Stimulated activated CD4-positive, alpha-beta T cell treated with anti-CD3 and anti-CD28 coated beads, Interleukin-12 subunit alpha, Interleukin-12 subunit beta, amount 100 ng/mL, for 24 hours (primary cell): ENCODE data around the gene TMCO1.
"Not testable (repeated sequence)": the region's sequence is repeated elsewhere in the genome, so short reads cannot be mapped to it uniquely, and the experiment has no call there.

ENCODE experiments used
- DNase-seq, 2 experiments: peaks; one replicate each; pipeline ENCODE4 v3.0.0-alpha.2; 2020; ENCODE audit warnings: low read depth in 2 of 2

The TMCO1 gene

DNA sequence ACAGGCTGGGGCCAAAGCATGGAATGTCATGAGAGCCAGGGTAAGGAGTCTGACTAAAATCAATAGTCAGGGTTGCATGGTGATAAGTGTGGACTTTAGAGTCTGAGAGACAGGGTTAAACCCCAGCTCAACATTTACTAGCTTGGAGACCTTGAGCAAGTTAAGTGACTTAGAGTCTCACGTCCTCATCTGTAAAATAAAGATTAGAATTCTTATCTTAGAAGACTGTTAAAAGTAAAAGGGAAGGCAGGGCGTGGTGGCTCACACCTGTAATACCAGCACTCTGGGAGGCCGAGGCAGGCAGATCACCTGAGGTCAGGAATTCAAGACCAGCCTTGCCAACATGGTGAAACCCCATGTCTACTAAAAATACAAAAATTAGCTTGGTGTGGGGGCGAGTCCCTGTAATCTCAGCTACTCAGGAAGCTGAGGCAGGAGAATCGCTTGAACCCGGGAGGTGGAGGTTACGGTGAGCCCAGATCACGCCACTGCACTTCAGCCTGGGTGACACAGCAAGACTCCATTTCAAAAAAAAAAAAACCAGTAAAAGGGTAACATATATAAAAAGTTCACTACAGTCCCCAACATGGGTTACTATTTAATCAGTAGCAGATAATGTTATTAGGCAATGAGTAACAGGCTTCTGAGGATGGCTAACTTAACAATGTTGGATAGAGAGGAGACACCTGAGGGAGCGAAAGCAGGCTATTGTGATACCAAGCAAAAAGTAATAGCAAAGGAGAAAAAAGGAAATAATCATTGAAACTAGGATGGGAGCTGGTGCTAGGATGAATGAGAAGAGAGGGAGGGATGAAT, 20.8 kb downstream of the TMCO1 start:
- DNase-seq, result no peak

DNA sequence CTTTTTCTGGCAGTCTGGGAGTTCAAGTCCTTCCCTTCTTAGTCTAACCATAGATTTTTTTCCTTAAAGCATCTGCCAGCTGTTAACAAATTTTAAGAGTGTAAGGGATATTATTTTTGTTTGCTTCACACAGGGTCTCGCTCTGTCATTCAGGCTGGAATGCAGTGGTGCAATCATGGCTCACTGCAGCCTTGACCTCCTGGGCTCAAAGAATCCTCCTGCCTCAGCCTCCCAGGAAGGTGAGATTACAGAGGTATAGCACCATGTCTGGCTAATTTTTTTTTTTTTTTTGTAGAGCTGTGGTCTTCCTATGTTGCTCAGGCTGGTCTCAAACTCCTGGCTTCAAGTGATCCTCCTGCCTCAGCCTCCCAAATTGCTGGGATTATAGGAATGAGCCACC, 23.8 kb downstream of the TMCO1 start:
- DNase-seq, result not testable (repeated sequence)

- DNase-seq, result no peak
Measured at GRCh38 chr1:165742194-165742593, 26.5 kb downstream of the TMCO1 start.

DNA sequence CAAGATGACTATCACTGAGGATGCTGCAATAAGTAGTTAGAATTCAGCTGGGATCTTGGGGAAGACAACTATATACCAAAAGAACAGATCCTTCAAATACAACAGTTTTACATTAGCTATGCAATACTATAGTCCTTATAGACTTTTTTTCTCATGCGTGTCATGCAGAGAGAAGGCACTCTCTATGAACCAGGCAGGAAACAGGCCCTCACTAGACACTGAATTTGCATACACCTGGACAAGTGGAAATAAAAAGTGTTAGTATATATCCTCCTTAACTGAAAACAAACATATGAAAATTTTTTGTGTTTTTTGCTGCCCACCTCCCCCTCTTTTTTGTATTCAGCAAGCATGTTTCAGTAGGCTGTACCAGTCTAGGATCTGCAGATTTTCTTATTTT, 29.9 kb downstream of the TMCO1 start:
- DNase-seq, result no peak

GRCh38 chr1:165737196-165737595, 31.5 kb downstream of the TMCO1 start:
- no peak for DNase-seq

DNA sequence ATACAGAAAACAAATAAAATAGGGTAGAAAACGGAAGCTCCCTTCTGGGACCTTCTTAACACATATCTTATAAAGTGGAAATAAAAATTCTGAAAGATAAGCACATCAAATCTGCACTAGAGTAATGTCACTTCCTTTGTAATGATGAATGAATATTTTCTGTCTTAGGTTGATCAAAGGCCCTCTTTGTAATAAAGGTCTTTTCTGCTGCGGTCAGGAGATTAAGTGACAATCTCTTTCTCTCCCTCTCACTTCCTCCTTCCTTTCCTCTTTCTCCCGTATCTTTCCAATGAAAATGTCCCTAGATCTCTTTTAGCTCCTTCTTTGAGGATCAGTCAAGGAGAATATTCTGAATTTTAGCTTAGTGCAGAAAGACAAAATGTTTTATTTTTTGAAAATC, 33.8 kb downstream of the TMCO1 start:
- no peak for DNase-seq

DNA sequence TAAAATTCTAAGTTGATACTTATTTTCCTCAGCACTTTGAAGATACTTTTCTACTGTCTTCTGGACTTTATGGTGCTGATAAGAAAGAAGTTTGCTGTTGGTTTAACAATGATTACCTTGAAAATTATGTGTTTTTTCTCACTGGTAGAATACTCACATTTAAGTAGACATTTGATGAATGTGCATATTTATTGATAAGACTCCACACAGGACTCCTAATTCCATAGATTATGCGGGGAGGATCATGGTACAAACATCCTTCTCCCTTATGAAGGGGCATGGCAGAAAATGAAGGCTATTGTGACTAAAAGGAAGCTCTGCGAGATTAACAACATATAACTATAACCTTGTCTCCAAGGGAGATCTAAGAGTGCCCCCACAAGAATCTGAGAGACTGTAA, 41.8 kb downstream of the TMCO1 start:
- DNase-seq, result no peak

- DNase-seq, result no peak
Measured at GRCh38 chr1:165726169-165726568, 42.5 kb downstream of the TMCO1 start.

GRCh38 chr1:165717918-165718515, 50.7 kb downstream of the TMCO1 start:
- DNase-seq, result no peak

- not testable (repeated sequence) for DNase-seq
Measured at GRCh38 chr1:165716265-165717051, 52.2 kb downstream of the TMCO1 start.

GRCh38 chr1:165712764-165713163, 55.9 kb downstream of the TMCO1 start:
- no peak for DNase-seq

- no peak for DNase-seq
Measured at GRCh38 chr1:165707984-165708706, 60.5 kb downstream of the TMCO1 start.

GRCh38 chr1:165703648-165704047, 65.0 kb downstream of the TMCO1 start:
- DNase-seq, result no peak

GRCh38 chr1:165701922-165702321, 66.7 kb downstream of the TMCO1 start:
- DNase-seq, result not testable (repeated sequence)

DNA sequence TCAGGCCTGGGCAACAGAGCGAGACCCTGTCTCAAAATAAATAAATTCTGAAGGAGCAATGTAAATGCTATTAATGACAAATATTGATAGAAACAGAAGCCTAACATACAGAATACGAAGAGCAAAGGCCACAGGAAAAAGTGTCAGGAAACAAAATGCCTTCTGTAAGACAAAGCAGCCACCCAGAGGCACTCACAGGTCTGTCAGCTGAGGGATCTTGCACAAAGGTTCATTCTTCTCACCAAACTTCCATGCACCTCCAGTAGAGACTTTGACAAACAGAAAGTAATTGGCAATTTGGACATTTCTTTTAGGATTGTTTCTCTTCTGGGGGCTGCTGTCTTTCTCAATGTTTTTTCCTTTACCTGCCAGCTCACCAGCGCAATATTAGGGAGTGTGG, 69.1 kb downstream of the TMCO1 start:
- DNase-seq, result no peak

DNA sequence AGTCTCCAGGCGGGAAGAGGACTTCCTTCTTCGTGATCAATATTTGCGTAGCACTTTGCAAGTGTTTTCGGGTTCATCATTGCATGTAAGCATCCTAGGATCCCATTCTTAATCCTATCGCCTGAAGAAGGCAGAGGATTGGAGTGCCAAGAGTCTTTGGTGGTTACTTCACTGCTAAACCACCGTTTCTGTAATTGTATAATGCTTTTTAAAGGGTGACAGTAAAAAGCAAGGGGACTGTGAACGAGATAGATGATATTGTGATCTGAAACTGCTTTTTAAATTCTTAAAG, 70.0 kb downstream of the TMCO1 start:
- DNase-seq, result no peak

- peak; percentile 73 to 93 for DNase-seq
Measured at GRCh38 chr1:165697881-165698760, 70.5 kb downstream of the TMCO1 start, which contains the start of gene ALDH9A1. Gene ALDH9A1, minus strand, starts transcription at chr1:165698562. Its CDS starts 4 bp downstream, at chr1:165698558.

DNA sequence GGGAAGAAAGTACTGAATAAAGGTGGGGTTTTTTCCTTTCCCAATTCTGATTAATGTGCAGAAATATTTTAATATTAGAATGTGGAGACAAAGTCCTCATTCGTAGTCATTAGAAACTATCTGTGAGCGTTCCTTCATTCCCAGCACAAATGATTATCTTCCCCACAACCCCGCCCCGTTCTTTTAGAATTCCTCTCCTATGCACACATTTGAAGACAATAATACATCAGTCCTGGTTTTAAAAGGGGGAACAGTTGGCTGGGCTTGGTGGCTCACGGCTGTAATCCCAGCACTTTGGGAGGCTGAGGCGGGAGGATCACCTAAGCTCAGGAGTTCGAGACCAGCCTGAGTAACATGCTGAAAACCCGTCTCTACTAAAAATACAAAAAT, 71.2 kb downstream of the TMCO1 start:
- DNase-seq, result no peak

- no peak for DNase-seq
Measured at GRCh38 chr1:165696625-165697100, 72.0 kb downstream of the TMCO1 start.

DNA sequence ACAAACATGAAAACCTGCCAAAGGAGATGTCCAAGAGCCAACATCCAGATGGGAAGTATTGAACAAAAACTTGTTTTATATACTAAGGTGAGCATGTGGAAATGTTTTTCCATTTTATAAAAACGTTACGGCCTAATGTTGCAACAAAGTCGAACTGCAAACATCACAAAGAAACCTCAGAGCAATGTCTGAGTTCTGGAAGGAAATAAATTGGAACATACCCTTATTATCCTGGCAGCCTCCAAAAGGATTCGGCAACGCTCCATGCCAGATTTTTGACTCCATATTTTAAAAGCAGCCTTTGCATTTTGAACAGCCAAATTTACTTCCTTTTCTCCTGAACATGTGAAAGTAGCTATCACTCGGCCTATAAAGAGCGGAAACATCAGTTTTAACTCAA, 73.6 kb downstream of the TMCO1 start:
- no peak for DNase-seq

- no peak for DNase-seq
Measured at GRCh38 chr1:165688046-165688445, 80.6 kb downstream of the TMCO1 start.
